Tongue (tissue), 2 donors: ENCODE data around the gene THBD. TPM values are rescaled to one million over a fixed set of nuclear protein-coding genes. Genes with fewer than 3 reads are reported as not detected.

ENCODE experiments used
- DNase-seq: peaks from one replicate; pipeline ENCODE4 v3.0.0-alpha.2; 2015
- total RNA-seq: library from RNA; depleted of rRNA; stranded (reverse); fragments of >200 nt; gene quantifications from one replicate; pipeline ENCODE4 v1.2.3, GENCODE V29; 2014

THBD gene
- total RNA-seq, 1 donor from 2014 or later: 26.6 TPM

DNA sequence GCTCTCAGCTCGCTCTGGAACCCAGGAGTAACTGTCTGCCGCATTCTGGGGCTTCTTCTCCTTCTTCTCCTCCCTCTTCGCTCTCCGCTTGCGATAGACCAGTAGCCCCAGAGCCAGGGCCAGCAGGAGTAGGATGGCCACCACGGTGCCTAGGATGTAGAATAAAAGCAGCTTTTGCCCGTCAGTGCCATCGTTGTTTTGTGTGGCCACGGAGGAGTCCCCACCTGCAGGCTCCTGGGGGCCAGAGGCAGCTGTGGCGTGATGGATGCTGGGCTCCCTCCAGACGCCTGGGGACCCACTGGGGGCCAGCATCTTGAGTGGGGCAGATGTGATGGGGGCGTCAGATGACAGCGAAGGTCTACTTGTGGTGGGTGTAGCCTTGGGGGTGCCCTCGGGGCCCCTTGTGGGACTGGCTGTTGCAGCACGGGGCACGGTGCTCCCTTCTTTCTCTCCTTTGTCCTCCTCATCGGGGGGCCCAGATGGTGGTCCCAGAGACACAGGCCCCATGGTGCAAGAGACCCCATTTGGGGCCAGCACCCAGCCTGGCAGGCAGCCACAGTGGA, 34.9 kb upstream of the THBD start:
- DNase-seq: no peak

DNA sequence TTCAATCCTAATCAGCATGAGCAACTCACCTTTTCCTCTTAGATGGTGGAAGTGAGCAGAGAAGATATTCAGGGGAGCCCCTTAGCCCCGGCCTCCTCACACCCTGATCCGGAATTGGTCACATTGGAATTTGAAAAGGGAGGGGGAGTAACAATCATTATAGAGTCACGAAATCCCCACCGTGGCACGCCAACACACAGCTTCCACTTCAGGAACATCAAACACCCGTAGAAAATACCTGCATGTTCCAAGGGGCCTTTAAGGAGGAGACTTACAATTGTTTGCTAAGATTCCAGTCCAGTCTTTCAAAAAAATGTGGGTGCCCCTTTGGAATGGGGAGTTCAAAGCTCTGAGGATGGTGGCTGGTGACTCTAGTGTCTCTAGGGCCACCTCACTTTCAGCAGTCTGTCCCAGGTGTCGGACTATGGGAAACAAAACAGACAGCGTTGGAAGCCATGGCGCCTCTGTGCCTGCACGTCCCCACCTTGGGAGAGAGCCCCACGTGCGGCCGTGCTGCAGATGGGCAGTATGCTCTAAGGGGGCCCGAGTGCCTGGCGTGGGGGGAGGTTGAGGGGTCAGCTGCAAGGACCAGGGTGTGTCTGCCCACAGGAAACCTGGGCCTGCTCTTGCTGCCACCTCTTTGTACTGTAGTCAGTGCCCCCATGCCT, 34.2 kb upstream of the THBD start:
- DNase-seq: no peak

DNA sequence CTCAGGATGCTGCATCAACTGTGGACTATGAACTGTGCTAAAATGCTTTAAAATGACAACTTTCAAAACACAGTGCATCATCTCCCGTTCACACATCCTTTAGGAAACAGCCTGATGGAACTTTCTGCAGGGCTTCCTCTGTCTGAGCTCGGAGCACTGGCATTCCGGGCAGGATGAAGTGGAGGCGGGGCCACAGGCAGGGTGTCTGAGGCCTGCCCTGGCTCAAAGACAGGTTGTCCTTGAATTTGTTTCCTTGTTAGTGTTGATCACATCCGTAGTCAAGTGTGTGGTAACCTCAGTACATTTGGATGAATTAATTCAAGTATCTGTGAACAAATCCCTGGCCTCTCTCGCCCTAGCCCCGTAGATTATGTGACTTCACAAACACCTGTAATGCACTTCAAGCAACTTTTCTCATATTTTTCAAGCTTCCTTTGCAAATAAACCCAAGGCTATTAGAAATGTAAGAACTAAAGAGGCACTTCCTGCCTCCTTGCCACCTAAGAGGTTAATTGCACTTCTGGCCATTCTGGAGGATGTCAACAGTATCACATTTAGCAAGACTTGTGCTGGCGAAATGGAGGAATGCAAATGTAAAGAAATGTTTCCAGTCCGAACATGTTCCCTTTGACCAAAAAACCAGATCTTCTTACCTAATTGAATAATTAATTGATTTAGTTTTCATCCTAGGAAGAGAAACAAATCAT, 33.5 kb upstream of the THBD start:
- no peak for DNase-seq

DNA sequence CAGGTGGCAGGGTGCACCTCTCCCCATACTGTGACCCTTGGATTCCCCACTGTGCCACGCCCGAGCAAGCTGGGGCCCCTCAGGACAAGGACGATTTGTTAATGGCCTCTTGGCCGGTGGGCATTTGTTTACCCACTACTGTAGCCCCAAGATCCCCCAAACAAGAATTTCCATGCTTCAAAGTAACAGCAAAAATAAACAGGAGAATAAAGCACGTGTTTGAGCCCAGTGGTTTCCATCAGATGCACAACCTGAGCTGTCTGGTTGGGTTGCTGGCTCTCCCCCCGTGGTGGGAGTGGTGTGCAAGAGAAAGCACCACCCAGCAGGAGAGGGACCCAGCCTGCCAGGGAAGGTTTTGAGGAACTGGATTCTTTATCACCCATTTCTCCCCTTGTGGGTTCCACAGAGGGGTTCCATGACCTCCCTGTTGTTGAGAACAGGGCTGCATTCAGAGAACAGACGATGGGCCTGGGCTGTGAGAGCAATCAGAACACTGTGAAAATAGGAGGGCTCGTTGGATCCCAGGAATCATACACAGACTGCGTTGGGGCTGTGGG, 31.9 kb upstream of the THBD start:
- DNase-seq: no peak

DNA sequence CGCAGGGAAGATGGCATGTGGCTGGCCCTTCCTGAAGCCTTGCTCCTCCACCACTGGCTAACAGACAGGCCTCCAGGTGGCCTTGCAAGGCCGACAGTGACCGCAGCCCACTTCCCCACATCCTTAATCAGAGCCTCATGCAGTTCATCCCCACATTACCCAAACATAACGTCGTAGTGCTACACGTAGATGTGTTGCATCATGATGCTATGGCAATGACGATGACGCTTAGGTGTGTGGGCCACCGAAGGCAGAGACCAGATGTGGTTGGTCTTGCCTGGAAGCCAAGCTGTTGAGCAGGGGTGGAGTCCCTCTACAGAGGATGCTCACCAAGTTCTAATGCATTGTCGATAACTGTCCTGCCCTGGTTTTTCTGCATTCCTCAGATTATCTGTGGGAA, 31.0 kb upstream of the THBD start:
- no peak for DNase-seq

DNA sequence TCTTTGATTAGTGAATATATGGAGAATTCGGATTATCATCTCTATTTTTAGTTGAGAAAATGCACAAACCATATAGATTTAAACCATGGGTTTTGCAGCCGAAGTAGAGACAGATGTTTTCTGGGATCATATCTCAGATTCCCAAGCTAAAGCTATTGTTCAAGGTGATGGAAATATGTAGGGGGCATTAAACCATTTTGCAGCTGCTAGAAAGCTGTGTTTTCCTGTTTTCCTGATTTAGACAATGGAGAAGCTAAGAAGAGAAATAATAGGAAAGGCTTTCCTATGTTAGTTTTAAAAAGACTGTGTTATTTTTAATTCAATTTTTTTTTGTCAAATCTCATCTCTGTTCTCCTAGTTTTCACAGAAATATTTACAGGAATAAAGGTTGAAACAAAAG, 30.5 kb upstream of the THBD start:
- DNase-seq: no peak

DNA sequence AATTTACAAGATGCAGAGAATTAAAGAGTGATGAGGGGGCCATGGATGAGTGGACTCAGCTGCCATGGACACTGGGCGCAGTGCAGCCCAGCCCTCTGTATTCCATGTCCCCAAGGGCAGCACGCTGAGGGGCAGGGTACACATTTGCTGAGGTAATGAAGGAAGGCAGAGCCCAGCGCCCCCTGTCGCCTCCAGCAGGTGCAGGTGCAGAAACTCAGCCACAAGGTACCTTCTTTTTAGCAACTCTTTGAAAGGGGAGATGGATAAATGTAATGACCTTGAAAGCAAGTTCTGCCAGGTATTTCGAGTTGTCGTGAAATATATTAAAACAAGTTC, 29.5 kb upstream of the THBD start:
- DNase-seq: no peak

DNA sequence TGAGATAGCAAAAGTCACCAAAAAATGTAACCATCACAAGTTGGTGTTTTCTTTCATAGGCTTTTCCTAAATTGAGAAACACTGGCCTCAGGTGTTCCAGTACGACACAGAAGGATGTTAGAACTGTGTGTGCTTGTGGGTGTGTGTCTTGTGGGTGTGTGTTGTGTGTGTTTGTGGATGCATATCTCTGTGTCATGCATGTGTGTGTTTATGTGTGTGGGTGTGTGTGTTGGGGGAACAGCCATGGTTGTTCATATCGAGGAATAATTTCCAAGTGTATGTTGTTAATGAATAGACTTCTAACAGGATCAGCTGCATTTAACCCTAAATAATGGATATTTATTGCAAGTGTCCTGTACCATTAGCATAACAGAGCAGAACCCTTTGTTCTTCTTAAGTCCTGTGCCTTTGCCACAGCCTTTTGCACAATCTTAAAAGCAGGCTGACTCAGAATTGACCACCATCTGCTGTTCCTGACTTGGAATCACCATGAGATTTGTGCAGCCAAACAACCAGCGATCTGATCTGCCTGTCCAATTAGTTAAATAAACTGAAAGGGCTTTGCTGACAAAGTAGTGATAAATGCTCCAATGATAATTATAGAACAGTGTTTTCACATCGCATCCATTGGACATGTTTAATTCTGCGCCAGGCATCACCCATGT, 29.0 kb upstream of the THBD start:
- no peak for DNase-seq

DNA sequence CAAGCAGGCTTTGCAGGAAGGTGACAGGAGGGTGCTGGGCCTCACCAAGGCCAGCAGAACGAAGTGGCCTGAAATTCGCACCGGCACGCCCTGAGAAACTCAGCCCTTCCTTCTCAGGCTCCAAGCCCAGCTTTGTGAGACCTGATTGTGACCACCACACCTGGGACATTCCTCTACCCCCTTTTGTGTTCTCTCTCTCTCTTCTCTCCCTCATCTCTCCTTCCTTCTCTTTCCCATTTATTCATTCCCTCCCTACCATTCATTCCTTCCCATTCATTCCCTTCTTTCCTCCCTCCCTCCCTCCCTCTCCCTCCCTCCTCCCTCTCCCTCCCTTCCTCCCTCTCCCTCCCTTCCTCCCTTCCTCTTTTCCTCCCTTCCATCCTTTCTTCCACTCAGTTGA, 27.8 kb upstream of the THBD start:
- no peak for DNase-seq

DNA sequence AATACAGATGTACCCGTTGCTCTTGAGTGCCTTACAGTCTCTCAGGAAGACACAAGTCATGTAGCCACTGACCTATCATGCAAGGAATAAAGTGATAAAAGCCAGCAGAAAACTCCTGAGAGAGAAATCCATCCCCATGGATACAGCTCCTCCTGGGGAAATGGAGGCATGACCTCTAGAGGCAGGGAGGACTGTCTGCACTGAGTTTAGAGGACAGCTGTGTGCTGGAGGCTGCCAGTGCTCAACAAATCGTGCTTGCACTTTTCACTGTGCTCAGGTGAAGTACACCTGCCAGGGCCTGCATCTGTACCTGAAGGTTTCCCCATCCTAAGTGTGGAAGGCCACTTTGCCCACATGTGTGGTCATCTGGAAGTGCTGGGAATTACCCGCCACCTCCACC, 24.6 kb upstream of the THBD start:
- no peak for DNase-seq

DNA sequence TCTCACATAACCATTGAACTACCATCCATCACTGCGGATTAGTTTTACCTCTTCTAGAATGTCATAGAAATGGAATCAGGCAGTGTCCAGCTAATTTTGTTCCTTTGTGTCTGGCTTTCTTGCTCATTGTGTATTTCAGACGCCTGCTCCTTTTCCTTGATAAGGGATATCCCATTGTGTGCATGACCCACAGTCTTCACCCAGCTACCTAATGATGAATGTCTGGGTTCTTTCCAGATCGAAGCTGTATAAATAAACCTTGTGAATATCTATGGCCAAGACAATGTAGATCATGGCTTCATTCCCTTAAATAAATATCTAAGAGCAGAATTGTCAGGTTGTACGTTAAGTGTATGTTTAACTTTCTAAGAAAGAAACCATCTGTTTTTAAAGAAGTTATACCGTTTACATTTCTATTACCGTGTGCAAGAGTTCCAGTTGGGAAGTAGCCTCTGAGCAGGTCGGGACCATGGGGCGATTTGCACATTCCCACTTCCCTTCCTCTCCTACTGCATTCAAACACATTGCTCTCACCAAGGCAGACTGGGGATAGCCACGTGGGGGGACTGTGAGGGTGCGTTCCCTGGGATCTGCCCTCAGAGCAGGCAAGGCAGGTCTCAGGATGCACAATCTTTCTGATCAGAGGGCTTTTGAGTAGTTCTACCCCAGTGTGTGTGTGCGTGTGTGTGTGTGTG, 23.6 kb upstream of the THBD start:
- no peak for DNase-seq

DNA sequence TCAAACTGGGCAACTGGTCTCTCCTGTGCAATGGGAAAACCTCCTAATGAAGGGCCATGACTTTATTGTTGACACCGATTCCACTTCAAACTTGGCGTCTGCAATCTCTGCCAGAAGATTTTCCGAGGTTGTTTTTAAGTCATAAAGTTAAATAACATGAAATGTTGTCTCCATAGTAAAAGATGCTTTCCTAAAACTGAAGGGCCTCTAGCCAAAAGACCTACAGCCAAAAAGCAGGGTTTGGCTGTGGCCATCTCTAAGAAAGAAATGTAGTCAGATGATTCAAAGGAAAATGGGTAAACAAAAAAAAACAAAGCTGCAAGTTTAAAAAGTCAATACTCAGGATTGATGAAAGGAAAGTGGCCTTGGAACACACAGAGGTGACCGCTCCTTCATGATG, 22.5 kb upstream of the THBD start:
- DNase-seq: no peak

DNA sequence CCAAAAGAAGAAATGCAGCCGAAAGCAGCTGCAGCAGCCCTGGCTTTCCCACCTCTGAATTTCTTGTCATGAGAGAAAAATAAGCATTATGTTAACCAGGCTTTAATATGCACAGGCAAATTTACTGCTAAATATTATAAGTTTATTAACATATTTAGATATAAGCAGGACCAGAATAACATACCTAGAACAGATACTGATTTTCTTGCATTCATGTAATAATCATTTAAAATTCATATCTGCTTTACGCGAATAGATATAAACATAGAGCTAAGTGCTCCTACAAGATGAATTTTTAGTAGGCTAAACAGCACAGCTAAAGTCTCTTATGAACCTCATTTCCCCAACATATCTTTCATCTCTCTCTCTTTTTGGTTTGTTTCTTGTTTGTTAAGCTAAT, 21.9 kb upstream of the THBD start:
- no peak for DNase-seq

DNA sequence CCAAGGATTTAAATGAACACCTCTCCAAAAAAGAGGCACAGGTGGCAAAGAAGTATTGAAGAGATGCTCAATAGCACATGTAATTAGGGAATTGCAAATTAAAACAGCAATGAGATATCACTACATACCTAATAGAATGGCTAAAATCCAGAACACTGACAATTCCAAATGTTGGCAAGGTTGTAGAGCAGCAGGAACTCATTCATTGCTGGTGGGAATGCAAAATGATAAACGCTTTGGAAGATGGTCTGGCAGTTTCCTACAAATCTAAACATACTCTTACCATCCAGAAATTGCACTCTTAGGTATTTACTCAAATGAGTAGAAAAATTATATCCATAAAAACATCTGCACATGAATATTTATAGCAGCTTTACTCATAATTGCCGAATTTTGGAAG, 19.6 kb upstream of the THBD start:
- DNase-seq: no peak

DNA sequence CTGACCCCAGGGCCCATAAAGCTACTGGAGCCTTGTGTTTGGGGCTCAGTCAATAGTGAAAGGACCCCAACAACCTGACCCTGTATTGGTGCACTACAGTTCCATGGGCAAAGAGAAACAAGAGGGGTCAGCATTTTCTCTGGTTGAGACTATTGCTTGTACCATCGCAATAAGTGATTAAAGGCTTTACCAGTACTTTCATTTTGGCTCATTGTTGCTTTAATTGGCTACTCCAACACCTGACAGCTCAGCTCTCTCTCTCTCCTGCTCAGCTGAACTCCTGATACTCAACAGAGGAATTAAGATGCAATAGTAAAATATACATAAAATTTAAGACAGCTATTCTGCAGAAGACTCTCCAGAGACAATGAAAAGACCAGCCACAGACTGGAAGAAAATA, 18.8 kb upstream of the THBD start:
- no peak for DNase-seq

DNA sequence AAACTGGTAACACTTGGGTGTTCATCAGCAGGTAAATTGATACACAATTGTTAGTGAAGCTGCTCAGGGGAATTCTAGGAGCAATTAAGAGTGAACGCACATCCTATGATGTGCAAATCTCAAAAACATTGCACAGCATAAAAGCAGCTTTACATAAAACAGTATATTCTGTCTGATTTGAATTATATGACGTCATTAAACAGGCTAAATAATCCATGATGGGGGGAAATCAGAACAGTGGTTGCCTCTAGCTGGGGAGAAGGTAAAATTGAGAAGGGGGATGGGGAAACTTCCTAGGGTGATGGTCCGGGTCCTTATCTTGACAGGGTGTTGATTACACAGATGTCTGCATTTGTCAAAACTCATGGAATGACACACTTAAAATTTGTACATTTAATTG, 17.3 kb upstream of the THBD start:
- no peak for DNase-seq

DNA sequence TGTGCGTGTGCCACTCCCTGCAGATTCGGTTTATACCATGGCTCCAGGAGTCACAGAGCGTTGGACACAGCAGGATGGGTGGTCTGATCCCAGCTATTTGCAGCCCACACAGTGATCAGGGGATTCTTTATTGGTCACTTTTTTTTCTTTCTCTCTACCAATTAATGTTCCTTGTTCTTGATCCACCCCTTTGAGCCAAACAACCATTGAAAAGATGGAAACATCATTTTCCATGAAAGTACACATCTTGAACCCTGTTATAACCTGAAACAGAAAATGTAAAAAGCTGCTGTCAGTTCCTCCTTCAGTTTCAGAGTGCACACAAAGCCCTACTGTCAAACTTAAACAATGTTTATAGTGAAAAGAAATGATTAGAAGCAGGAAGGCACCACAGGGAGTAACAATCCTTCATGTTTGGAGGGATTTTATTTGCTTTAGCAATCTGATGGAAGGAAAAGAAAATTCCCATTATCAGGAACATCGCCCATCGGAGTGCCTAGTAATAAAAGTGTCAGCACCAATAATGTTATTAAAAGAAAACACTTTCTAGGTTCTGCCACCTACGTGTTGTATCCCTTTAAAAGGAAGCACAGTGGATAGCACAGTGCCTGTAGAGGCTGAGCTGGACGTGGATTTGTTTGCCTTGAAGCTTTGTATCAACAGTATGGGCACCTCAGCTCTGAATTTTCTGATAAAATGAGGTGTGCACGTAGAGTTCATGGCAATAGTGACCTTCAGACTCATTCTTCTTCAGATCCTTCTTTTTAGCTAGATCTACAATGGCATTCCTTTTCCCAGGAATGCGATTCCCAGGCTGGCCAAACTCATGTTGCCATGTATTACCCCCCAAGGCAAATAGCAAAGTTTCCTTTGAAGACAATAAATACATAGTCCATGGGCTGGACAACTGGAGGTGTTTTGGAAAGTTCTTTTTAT, 16.1 kb upstream of the THBD start:
- DNase-seq: no peak

DNA sequence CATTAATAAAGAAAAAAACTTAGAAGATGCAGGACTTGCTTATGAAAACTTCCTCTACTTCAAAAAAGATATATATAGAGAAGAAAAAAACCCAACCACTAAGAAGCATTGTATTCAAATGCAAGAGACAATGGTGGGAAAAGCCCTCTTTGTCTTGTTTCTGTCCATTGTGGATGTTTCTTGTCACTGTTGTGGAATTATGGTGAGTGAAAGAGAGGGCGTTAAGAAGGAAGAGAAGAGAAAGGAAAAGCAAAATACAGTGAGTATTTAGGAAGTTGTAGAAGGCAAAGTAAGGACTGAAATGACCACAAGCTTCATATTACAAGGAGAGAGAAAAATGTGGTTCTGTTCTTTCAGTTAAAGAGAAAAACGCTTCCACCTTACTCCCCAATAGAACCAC, 14.1 kb upstream of the THBD start:
- no peak for DNase-seq

DNA sequence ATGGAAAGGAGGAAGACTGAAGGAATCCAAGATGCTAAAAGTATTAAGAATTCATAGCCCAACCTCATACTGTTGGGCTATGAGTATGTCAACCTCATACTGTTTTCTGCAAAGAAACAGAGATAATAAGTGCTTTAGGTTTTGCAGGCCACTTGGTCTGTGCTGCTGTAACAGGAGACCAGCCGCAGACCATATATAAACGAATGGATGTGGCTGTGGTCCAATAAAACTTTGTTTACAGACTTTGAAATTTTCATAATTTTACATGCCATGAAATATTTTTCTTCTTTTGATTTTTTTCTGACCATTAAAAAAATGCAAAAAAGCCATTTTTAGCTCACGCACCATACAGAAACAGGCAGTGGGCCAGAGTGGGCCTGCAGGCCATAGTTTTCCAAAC, 13.7 kb upstream of the THBD start:
- no peak for DNase-seq

DNA sequence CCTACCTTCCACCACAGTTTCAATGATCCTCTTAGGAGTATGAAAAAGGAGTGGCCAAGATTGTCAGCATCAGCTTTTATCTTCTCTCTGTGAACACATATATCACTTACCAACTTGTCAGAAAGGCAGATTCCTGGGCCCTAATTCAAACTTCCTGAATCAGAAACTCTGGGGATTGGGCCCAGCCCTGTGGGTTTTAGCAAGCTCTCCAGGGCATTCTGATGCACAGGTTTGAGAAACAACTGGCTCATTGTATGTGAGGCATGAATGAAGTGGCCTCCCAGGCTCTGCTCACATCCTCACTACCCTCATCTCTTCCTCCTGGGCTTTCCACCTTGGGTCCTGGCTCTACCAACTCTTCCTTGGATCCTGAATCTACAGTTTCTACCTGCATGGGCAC, 13.2 kb upstream of the THBD start:
- no peak for DNase-seq

DNA sequence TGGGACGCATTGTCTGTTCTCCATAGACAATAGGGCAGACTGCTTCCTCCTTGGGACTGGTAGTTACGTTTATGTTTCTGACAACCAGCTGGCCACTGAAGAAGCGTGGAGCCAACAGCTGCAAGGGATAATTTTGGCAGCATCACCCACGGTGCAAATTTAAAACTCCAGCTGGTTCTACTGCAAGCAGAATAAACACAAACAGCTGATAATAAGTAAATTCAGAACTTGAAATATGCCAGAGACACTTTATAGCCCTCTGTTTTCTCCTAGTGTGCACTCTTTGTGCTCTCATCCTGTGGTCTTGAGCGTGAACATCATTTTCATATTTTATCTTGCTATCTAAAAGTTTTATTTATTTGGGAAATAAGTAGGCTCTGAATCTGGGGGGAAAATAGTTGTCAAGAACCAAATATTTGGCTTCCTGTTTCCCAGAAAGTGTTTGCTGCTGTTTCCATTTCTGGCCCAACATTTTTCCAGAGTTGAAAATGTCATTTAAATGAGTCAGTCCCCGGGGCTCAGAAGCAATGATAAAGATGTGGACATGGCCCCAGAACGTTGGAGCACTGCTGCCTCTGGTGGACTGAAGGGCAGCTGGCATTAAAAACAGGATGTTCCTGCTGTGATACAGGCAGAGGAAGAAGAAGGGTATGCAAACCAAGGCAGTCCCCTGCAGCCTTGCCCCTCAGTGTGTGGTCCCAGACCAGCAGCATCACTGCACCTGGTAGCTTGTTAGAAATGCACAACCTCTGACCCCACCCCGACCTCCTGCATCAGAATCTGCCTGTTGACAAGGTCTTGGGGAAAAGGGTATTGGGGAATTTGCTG, 12.5 kb upstream of the THBD start:
- peak; percentile 96 for DNase-seq
